Erythroblast (primary cell): ENCODE data around the gene GPR160.
"Not testable (repeated sequence)": the region's sequence is repeated elsewhere in the genome, so short reads cannot be mapped to it uniquely, and the experiment has no call there.

Source experiments
- DNase-seq, 2 experiments: peaks; one replicate each; lab custom pipeline; 2025; lab: John Stamatoyannopoulos, UW
- GATA1 ChIP-seq: IDR thresholded peaks from 2 replicates; pipeline ENCODE4 v1.6.1; 2011; ENCODE audit warnings: low read depth, mild to moderate bottlenecking, control low read depth, low read length, moderate library complexity
- POLR2A ChIP-seq: IDR thresholded peaks from 2 replicates; pipeline ENCODE4 v1.6.1; 2011; ENCODE audit warnings: mild to moderate bottlenecking, low read length

The GPR160 gene

DNA sequence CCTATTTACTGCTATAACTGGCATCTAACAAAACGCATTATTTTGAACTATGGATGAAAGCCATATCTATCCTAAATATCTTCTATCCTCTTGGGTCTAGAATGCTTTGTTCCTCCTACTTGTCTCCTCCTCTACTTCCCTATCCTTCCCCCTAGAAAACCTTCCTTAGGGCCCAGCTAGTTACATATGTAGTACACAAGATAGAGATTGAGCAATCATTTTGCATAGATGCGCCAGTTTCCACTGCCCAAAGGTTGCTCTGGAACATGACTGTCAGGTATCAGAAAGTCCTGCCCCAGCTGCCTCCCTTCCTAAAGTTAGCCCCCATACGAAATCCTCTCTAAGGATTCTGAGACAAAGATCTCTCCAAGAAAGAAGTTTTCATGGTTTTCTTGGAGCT lies 55.1 kb downstream of the GPR160 start:
- no peak for TF ChIP-seq GATA1
- TF ChIP-seq POLR2A, result no peak
- DNase-seq, result no peak

DNA sequence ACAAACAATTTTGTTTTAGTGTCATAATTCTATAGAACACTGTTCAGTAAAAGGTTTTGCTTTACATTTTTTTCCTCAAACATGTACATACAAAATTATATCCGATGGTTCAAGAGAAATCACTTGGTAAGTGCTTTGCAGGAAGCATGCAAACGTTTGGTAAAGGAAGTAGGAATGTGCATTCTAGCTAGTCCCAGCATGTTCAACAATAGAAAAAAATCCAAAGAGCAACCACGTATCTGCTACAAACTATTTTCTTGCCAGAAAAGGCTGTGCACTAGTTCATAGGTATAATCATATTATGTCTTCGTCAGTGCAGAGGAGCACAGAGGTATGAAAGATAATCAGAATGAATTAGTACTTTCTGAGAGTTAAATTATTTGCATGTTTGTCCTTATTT lies 58.0 kb downstream of the GPR160 start:
- TF ChIP-seq POLR2A, result no peak
- TF ChIP-seq GATA1, result no peak
- no peak for DNase-seq

DNA sequence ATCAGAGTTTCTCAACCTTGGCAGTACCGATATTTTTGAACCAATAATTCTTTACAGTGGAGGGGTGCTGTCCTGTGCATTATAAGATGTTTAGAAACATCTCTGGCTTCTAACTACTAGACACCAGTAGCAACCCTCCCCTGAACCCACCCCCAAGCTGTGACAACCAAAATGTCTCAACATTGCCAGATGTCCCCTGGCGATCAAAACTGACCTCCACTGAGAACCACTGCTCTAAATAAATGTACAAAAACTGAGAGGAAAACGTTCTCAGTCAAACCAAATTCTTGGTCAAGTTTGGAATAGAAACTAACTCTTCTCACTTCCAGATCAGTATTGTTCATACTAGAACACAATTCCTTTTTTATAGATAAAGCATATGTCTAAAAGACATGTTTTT lies 58.5 kb downstream of the GPR160 start:
- TF ChIP-seq POLR2A (no peak), GATA1 (no peak)
- no peak for DNase-seq

DNA sequence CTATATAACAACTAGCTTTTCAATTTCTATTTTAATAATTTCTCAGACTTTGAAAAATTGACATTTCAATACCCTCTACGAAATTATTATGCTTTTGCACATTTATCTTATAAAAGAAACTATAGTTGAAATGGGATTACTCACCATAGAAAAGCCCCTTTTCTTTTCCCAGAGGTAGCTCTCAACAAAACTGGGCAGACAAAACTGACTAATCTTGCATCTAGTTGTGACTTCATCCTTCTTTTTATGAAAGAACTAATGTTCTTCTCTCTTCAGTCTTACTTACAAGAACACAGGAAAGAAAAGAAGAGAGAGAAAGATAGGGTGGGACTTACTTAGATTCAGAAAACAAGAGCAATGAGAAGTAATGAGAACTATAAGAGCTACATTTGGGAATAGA lies 61.0 kb downstream of the GPR160 start:
- TF ChIP-seq POLR2A (no peak), GATA1 (no peak)
- no peak for DNase-seq

DNA sequence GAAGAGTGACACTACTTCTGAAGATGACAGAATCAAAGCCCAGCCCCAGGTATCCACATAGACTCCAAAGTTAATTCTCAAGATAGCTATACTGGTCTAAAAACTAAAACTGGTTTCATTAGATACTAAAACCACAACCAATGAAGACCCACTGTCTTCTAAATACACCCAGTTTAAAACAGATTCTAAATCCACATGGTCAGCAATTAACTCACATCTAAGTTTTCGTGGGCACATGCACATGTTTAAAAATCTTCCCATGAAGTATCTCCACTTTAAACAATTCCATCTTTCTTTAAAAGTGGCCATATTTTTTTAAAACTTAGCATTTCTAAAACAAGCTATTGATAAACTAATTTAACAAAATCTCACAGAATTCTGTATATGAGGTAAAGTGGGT lies 63.1 kb downstream of the GPR160 start:
- TF ChIP-seq POLR2A (no peak), GATA1 (no peak)
- DNase-seq, result no peak

DNA sequence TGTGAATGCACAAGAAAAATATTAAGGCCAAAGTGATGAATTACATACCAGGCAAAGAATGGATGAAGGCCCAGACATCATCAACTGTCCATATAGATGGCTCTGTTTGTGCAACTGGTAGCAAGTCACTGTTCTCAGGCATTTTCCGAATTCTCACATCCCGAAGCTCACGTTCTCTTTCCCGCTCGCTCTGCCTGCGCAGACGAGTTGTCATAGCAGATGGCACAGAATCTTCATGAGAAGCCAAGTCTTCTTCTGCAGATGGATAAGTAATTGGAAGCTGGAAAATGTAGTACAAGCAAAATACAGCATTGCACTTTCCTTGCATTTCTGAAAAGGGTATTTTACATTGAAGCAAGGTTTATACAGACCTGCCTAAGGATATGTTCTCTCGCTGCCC lies 64.6 kb downstream of the GPR160 start:
- DNase-seq, result no peak
- TF ChIP-seq GATA1, result no peak
- TF ChIP-seq POLR2A, result no peak

DNA sequence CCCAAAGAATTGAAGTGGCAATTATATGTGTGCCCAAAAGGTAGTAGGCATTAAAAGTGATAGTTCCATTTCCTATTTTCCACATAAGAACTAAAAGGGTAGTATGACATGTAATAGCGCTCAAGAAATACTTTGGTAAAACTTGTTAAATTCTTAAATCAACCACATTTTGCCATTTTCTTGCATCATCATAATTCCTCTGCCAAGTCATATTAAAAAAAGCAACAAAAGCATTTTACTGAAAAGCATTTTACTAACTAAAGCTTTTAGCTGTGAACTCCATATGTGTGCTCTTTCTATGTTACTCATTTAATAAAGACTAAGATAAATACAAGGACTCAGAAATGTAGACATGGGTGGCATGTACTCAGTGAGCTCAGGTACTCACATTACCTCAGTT lies 70.1 kb downstream of the GPR160 start:
- DNase-seq, result no peak
- TF ChIP-seq GATA1 (no peak), POLR2A (no peak)

DNA sequence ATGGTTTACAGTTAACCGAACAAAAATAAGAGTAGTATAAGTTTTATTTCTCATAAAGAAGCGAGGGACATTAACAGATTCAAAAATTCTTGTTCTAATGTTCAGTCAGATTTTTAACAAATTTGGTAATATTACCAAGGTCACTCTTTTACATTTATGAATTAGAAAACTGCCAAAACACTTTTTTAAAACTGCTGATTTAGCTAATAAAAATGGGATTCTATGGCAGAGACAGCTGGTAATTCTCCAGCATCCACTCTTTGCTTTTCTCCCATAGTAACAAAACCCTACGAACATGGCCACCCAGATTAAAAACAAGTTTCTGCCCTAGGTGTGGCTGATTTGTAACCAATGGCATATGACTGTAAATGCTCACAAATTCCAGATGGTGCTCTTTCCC lies 71.2 kb downstream of the GPR160 start:
- DNase-seq, result no peak
- no peak for TF ChIP-seq POLR2A
- no peak for TF ChIP-seq GATA1

DNA sequence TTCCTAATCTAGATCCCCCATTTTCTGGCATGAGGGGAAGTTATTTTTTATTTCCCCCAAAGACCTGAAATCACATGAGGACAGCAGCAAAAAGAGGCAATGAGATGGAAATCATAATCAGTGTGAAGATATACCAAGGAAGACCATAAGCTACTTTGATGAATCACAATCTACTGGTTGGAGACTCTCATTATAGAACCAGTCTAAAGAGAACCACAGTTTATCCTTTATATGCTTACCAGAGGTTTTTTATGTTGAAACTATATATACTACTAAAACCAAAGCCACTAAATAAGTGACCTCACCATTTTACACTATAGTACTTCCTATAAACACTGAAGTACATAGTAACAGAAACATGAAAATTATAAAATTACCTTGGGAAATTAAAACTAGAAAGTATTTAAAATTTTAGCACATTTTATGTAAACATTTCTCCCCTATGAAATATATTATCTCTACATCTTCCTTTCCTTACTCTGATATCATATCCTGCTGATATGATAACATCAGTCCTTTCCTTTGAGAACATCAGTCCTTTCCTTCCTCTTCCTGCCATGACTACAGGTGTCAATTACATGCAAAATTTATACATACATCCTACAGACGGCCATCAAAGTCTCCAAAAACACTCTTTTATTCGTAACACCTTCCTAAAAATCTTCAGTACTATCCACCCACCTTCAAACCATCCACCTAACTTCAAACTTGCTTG lies 71.9 kb downstream of the GPR160 start:
- no peak for TF ChIP-seq POLR2A
- DNase-seq, result no peak

DNA sequence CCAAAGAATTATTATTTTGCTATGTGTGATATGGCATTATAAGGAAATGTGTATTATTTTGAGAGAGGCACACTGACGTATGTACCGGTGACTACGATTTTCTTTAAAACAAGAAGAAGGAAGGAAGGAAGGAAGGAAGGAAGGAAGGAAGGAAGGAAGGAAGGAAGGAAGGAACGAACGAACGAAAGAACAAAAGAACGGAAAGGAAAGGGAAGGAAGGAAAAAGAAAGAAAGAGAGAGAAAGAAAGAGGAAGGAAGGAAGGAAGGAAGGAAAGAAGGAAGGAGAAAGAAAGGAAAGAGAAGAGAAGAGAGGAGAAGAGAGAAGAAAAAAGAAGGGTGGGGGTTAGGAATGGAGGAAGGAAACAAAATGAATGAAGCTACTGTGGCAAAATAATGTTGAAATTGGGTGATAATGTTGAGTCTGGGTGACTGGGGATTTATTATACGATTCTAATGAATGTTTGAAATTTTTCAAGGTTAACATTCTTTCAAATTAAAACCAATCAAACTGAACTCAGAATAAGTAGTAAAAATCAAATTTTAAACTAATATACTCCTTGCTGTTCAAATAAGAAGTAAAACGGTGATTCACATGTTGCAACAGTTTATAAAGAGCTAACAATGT lies 73.5 kb downstream of the GPR160 start:
- no peak for DNase-seq
- no peak for TF ChIP-seq POLR2A
- no peak for TF ChIP-seq GATA1

DNA sequence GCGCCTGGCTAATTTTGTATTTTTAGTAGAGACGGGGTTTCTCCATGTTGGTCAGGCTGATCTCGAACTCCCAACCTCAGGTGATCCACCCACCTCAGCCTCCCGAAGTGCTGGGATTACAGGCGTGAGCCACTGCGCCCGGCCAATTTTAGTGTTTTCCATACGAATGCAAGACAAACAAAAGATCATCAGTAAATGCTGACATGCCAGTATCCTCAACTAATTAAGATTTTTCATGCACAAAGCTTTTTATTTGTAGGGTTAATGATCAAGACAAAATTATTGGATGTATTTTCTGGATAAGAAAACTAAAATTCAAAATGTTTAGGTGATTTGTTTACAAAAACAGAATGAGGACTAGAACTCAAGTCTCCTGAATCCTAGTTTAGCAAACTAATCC lies 76.4 kb downstream of the GPR160 start:
- not testable (repeated sequence) for DNase-seq

DNA sequence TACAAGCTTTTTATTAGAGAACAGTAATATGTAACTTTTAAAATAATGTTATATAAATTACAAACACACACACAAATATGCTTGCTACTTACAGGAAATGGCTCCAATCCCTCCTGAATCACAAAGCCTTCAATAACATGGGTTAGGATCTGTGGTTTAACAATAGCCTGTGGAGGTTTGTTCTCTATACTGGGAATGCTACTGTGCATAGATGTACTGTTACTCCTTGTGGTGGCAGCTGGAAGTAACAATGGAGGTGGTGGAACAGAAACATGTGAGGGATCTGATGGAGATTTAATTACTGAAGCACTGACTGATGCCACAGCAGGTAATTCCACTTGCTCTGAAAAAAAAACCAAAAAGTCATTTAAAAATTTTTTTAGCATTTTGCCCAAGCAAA lies 79.3 kb downstream of the GPR160 start:
- TF ChIP-seq GATA1, result no peak
- no peak for TF ChIP-seq POLR2A
- peak; percentile 8 to 15 for DNase-seq

DNA sequence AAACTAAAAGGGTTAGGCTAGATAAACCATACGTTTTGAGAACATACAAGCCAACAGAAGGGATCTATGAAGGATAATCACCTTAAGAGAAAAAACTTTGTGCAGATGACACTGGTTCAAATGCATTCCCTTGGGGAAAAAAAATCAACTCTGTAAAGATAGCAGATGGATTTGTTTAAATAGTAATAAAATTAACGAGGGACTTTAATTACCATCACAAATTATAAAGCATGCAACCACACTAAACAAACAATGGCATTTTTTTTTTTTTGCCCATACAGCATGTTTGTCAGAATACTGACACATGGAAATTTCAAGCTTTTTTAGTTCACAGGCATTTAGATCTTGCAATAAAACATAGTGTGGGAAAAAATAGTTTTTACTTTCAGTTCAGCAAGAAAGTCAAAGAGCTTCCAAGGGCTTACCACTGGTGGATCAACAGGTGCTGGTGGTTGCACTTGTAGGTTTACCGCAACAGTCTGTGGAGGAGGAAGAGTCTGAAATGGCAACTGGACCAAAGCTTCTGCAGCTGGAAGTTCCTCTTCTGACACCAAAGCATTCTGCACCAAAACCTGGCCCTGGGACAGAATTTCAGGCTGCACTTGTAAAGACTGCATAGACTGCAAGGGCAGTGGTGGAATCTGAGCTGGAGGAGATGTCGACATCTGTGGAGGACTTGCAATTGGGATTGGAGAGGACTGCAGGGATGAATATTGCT lies 90.6 kb downstream of the GPR160 start:
- DNase-seq, result no peak
- TF ChIP-seq GATA1 (no peak), POLR2A (no peak)

DNA sequence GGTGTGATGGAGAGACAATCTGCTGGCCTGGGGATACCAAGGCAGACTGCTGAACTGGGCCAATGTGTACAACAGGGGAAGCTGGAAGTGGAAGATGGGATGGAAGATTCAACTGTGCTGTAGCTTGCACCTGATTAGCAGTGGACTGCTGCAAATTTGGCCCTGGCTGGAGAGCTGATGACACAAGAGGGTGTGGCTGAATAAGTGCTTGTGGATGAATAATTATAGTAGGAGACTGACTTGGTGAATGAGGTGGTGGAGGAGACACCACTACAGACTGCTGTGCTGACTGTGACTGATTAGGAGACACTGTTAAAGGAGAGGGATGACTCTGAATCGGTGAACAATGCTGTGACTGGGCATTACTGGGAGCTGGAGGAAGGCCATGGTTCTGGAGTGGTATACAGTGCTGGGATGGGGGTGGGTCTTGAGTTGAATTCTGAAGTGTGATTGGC lies 91.2 kb downstream of the GPR160 start:
- no peak for TF ChIP-seq POLR2A
- TF ChIP-seq GATA1, result no peak
- peak; percentile 37 to 68 for DNase-seq

DNA sequence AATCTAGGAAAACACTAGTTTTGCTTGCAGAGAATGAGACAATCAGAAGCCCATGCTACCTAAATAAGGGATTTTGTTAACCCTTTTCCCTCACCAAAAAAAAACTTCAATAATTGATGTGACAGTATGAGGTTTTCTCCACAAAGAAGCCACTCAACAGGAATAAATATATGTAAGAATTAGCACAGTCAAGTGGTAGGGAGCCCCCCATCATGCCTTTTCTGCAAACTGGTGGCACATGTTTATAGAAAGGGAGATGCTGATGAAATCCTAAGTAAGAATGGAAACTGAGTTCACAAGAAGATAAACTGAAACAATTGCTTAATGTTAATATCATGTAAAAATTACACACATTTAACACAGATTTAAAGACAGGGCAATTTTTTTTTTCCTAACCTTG lies 92.7 kb downstream of the GPR160 start:
- TF ChIP-seq POLR2A (no peak), GATA1 (no peak)
- peak in 1 of 2 experiments; percentile 47 for DNase-seq
